PC-3 (cell line): ENCODE results near the gene COL19A1. TPM values are rescaled to one million over a fixed set of nuclear protein-coding genes. Genes with fewer than 3 reads are reported as not detected.
"Not testable (repeated sequence)": the region's sequence is repeated elsewhere in the genome, so short reads cannot be mapped to it uniquely, and the experiment has no call there.

Experiments used
- ATAC-seq: fragments of 200-7000 bp; cut with Tn5 transposase; 2 replicates; pipeline ENCODE4 v1.9.1; 2020; ENCODE audit warnings: mild to moderate bottlenecking, moderate library complexity
- BruUV-seq: library from RNA; stranded (reverse); fragments of 400-500 nt; replicated peaks from 2 replicates; lab custom pipeline; 2021; lab: Mats Ljungman, UMichigan
- CTCF ChIA-PET: fragments of 300-600 bp; sonication (Branson Sonifier 250); formaldehyde crosslinking; loops from one replicate; lab custom pipeline; 2022; ENCODE audit warnings: antibody characterized with exemption; lab: Charles Lee
- POLR2A ChIA-PET: fragments of 300-600 bp; sonication (Branson Sonifier 250); formaldehyde crosslinking; loops from one replicate; lab custom pipeline; 2022; ENCODE audit warnings: antibody characterized with exemption; ENCODE audit not compliant: unreplicated experiment; lab: Charles Lee
- DNase-seq: peaks from one replicate; pipeline ENCODE4 v3.0.0-alpha.2; 2015
- H2AFZ ChIP-seq: fragments of 300-600 bp; sonication (generic); 2 replicates; pipeline ENCODE4 v1.6.0; 2016; ENCODE audit warnings: antibody characterized with exemption, low read length
- H3F3A ChIP-seq: fragments of 300-600 bp; sonication (generic); one replicate; pipeline ENCODE4 v1.6.0; 2017; ENCODE audit warnings: antibody characterized with exemption, low read length, control low read depth, mild to moderate bottlenecking; ENCODE audit not compliant: unreplicated experiment
- H3K27ac ChIP-seq: fragments of 300-600 bp; sonication (generic); 2 replicates; pipeline ENCODE4 v1.5.1; 2016; ENCODE audit warnings: mild to moderate bottlenecking, low read length
- H3K27me3 ChIP-seq: fragments of 300-600 bp; sonication (generic); 2 replicates; pipeline ENCODE4 v1.6.1; 2016; ENCODE audit warnings: low read length, mixed read lengths
- H3K36me3 ChIP-seq: fragments of 300-600 bp; sonication (generic); 2 replicates; pipeline ENCODE4 v1.6.1; 2016; ENCODE audit warnings: low read depth, mixed run types, low read length, mixed read lengths
- H3K4me1 ChIP-seq: fragments of 300-600 bp; sonication (generic); 2 replicates; pipeline ENCODE4 v1.5.1; 2016; ENCODE audit warnings: low read length; ENCODE audit not compliant: insufficient read depth
- H3K4me2 ChIP-seq: fragments of 300-600 bp; sonication (generic); 2 replicates; pipeline ENCODE4 v1.6.0; 2016; ENCODE audit warnings: low read length
- H3K4me3 ChIP-seq: fragments of 300-600 bp; sonication (generic); 2 replicates; pipeline ENCODE4 v1.5.1; 2016; ENCODE audit warnings: mild to moderate bottlenecking, low read length, mixed read lengths
- H3K79me2 ChIP-seq: fragments of 300-600 bp; sonication (generic); 2 replicates; pipeline ENCODE4 v1.6.1; 2017; ENCODE audit warnings: low read length, mixed read lengths
- H3K9ac ChIP-seq: fragments of 300-600 bp; sonication (generic); 2 replicates; pipeline ENCODE4 v1.6.0; 2016; ENCODE audit warnings: mild to moderate bottlenecking, low read length
- H3K9me2 ChIP-seq: fragments of 300-600 bp; sonication (generic); replicated peaks from 2 replicates; pipeline ENCODE4 v1.6.1; 2016; ENCODE audit warnings: mixed run types, low read length, mixed read lengths
- H3K9me3 ChIP-seq: fragments of 300-600 bp; sonication (generic); 2 replicates; pipeline ENCODE4 v1.6.1; 2016; ENCODE audit warnings: low read length, mixed read lengths
- H4K20me1 ChIP-seq: fragments of 300-600 bp; sonication (generic); 2 replicates; pipeline ENCODE4 v1.6.1; 2016; ENCODE audit warnings: low read length, mixed read lengths
- CTCF ChIP-seq: fragments of 300-600 bp; sonication (generic); conservative IDR thresholded peaks from 2 replicates; pipeline ENCODE4 v1.5.1; 2017; ENCODE audit warnings: antibody characterized with exemption, low read depth, mild to moderate bottlenecking, low read length
- EZH2 ChIP-seq: fragments of 300-600 bp; sonication (generic); IDR thresholded peaks from one replicate; pipeline ENCODE4 v1.6.1; 2017; ENCODE audit warnings: antibody characterized with exemption, mild to moderate bottlenecking, low read length; ENCODE audit not compliant: unreplicated experiment
- EZH2phosphoT487 ChIP-seq: fragments of 300-600 bp; sonication (generic); IDR thresholded peaks from 2 replicates; pipeline ENCODE4 v1.6.1; 2018; ENCODE audit warnings: mild to moderate bottlenecking, antibody characterized with exemption, low read length, borderline replicate concordance
- intact Hi-C: fragments of 100-400 bp; cut with micrococcal nuclease; formaldehyde crosslinking; loops from 2 replicates; pipeline ENCODE4 v1.9.0; 2023
- total RNA-seq: library from RNA; depleted of rRNA; stranded (reverse); fragments of >200 nt; gene quantifications from 2 replicates; pipeline ENCODE4 v1.2.3, GENCODE V29; 2014

Gene COL19A1
- total RNA-seq, 1 experiment from 2014 or later = not detected

GRCh38 chr6:69820438-69820837 is 45.9 kb upstream of the COL19A1 start:
- Histone ChIP-seq H3K9me3 (no peaks in the 10 kb centered on the region), H3K27ac (no peak overlapping the region), H3F3A (no peaks in the 10 kb centered on the region), H3K4me1 (no peaks in the 10 kb centered on the region), H3K4me2 (no peak overlapping the region), H4K20me1 (no peaks in the 10 kb centered on the region), H3K4me3 (no peak overlapping the region), H3K79me2 (no peaks in the 10 kb centered on the region), H3K9ac (no peak overlapping the region), H2AFZ (no peak overlapping the region), H3K36me3 (no peaks in the 10 kb centered on the region), H3K27me3 (no peaks in the 10 kb centered on the region), H3K9me2 (no peaks in the 10 kb centered on the region)
- no TSS peak for BruUV-seq
- intact Hi-C loops = no loop called here
- CTCF ChIA-PET = no interaction called here
- DNase-seq = no peak
- ATAC-seq = no peak
- POLR2A ChIA-PET = no interaction called here
- no peak for TF ChIP-seq EZH2phosphoT487
- no peak for TF ChIP-seq EZH2
- TF ChIP-seq CTCF = no peak

DNA sequence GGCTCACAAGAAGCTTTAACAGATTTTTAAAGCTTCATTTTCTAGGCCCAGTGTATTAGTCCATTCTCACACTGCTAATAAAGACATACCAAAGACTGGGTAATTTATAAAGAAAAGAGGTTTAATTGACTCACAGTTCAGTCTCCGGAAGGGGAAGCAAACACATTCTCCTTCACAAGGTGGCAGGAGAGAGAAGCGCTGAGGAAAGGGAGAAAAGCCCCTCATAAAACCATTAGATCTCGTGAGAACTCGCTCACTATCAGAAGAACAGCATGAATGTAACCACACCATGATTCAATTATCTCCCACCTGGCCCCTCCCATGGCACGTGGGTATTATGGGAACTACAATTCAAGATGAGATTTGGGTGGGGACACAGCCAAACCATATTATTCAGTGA is 42.0 kb upstream of the COL19A1 start:
- H3K4me3 ChIP-seq, H3K9me2 ChIP-seq, H3K79me2 ChIP-seq, H4K20me1 ChIP-seq, ATAC-seq, POLR2A ChIA-PET, H3K4me2 ChIP-seq, DNase-seq, H3K27ac ChIP-seq, H3K9me3 ChIP-seq, CTCF ChIA-PET, H3K27me3 ChIP-seq, H3K9ac ChIP-seq, H2AFZ ChIP-seq, H3K4me1 ChIP-seq, H3K36me3 ChIP-seq, BruUV-seq, intact Hi-C loops, H3F3A ChIP-seq: not testable (repeated sequence)

- Histone ChIP-seq H3K27ac (no peak overlapping the region), H3K4me1 (no peaks in the 10 kb centered on the region), H3K36me3 (no peaks in the 10 kb centered on the region), H3K4me3 (no peak overlapping the region), H4K20me1 (no peaks in the 10 kb centered on the region), H2AFZ (no peak overlapping the region), H3F3A (no peaks in the 10 kb centered on the region), H3K9ac (no peak overlapping the region), H3K79me2 (no peaks in the 10 kb centered on the region), H3K27me3 (no peaks in the 10 kb centered on the region), H3K4me2 (no peak overlapping the region), H3K9me2 (no peaks in the 10 kb centered on the region), H3K9me3 (no peaks in the 10 kb centered on the region)
- BruUV-seq = no TSS peak
- DNase-seq (no peak), ATAC-seq (no peak)
- intact Hi-C loops = no loop called here
- ChIA-PET POLR2A (no interaction called here), CTCF (no interaction called here)
- no peak for TF ChIP-seq CTCF
- TF ChIP-seq EZH2phosphoT487 = no peak
- no peak for TF ChIP-seq EZH2
Measured at GRCh38 chr6:69825904-69826303, 40.5 kb upstream of the COL19A1 start.
